Spleen (tissue), 11 donors: ENCODE data around the gene CASQ2. TPM values are rescaled to one million over a fixed set of nuclear protein-coding genes. Genes with fewer than 3 reads are reported as not detected.

Experiments used
- DNase-seq: peaks from one replicate; pipeline ENCODE4 v3.0.0-alpha.2; 2020
- H3K27ac ChIP-seq, 8 donors: fragments of 200-600 bp; sonication (generic) in 7 of 8; 1 replicate in 4 of 8; 2 replicates in 4 of 8; pipeline versions ENCODE4 v1.5.0 to v1.8.0; 2016 to 2021; ENCODE audit warnings: inconsistent platforms in 4 of 8, mild to moderate bottlenecking in 4 of 8, moderate library complexity in 1 of 8
- H3K27me3 ChIP-seq, 7 donors: fragments of 200-600 bp; sonication (generic) in 6 of 7; replicated peaks in 1 of 7; 1 replicate in 4 of 7; 2 replicates in 3 of 7; pipeline versions ENCODE4 v1.5.0 to v1.8.0; 2016 to 2021; ENCODE audit warnings: inconsistent platforms in 3 of 7, mild to moderate bottlenecking in 1 of 7
- H3K36me3 ChIP-seq, 6 donors: fragments of 200-600 bp; sonication (generic) in 5 of 6; 1 replicate in 4 of 6; 2 replicates in 2 of 6; pipeline versions ENCODE4 v1.5.0 to v1.8.0; 2016 to 2021; ENCODE audit warnings: inconsistent platforms in 2 of 6
- H3K4me1 ChIP-seq, 6 donors: fragments of 200-600 bp; sonication (generic) in 5 of 6; 1 replicate in 3 of 6; 2 replicates in 3 of 6; pipeline versions ENCODE4 v1.5.0 to v1.8.0; 2016 to 2021; ENCODE audit warnings: inconsistent platforms in 3 of 6
- H3K4me3 ChIP-seq, 8 donors: fragments of 200-600 bp; sonication (generic) in 7 of 8; 1 replicate in 4 of 8; 2 replicates in 4 of 8; pipeline versions ENCODE4 v1.5.0 to v1.8.0; 2016 to 2021; ENCODE audit warnings: inconsistent platforms in 4 of 8, mild to moderate bottlenecking in 4 of 8, moderate library complexity in 2 of 8
- H3K9me3 ChIP-seq, 8 donors: fragments of 200-600 bp; sonication (generic) in 7 of 8; 1 replicate in 4 of 8; 2 replicates in 4 of 8; pipeline versions ENCODE4 v1.5.0 to v1.8.0; 2016 to 2021; ENCODE audit warnings: inconsistent platforms in 4 of 8
- CTCF ChIP-seq, 11 experiments: fragments of 200-600 bp in 7 of 11; fragments of 450-650 bp in 4 of 11; sonication (generic) in 4 of 11; IDR thresholded peaks in 8 of 11; conservative IDR thresholded peaks in 3 of 11; 1 replicate in 7 of 11; 2 replicates in 4 of 11; pipeline versions ENCODE4 v1.4.0 to v1.8.0; 2016 to 2021; ENCODE audit warnings: antibody characterized with exemption in 11 of 11, inconsistent platforms in 4 of 11, mild to moderate bottlenecking in 1 of 11
- POLR2A ChIP-seq, 3 donors: fragments of 450-650 bp; IDR thresholded peaks; one replicate each; pipeline ENCODE4 v1.5.1; 2017; ENCODE audit warnings: antibody characterized with exemption in 3 of 3, mild to moderate bottlenecking in 1 of 3
- POLR2AphosphoS5 ChIP-seq, 3 donors: sonication (generic); formaldehyde crosslinking; IDR thresholded peaks; one replicate each; pipeline ENCODE4 v1.5.1; 2017; ENCODE audit warnings: antibody characterized with exemption in 3 of 3
- WGBS, 5 donors: extraction: QIAGEN DNeasy Blood & Tissue Kit in 3 of 5; methylation state at CpG; one replicate each; pipeline versions ENCODE4 v1.1.5 to v1.1.7; 2013 to 2018; 5-methylcytosine and 5-hydroxymethylcytosine counted together
- intact Hi-C: fragments of 100-400 bp; cut with DNase I; formaldehyde crosslinking; loops from one replicate; pipeline ENCODE4 v1.15.0; 2023; ENCODE audit warnings: low total_unique reads
- polyA plus RNA-seq, 3 donors: library from polyadenylated mRNA; stranded (reverse); fragments of 200-250 nt; gene quantifications; one replicate each; pipeline ENCODE4 v1.2.1, GENCODE V29; 2013
- total RNA-seq, 7 donors: library from RNA; depleted of rRNA in 3 of 7; stranded (reverse); fragments of >200 nt in 3 of 7; fragmentation: NEBNext Ultra II Directional in 4 of 7; extraction: Animal tissue kit (Norgen Biotek cat#: 25700) in 4 of 7; gene quantifications; one replicate each; pipeline versions ENCODE4 v1.1.0 to v1.2.1, GENCODE V29; 2016 to 2021
- donor health status: healthy with polysubstance abuse.
- donor health status: DM: no; HTN: no; CAD: no; lungs with moderate emphysema.
- donor health status: DM: no; HTN: no; CAD: no.
- donor health status: Bipolar disorder and iron deficiency.
- donor health status: healthy.
- donor health status: DM: no; HTN: no; CAD: no.
- donor health status: DM: yes; HTN: yes; CAD: no.

The CASQ2 gene
- total and polyA plus RNA-seq, 10 donors: 0.24 to 0.93 (median 0.51) TPM

- Histone ChIP-seq H3K9me3 (no peaks in the 10 kb centered on the region), H3K27me3 (no peaks in the 10 kb centered on the region), H3K4me1 (no peaks in the 10 kb centered on the region), H3K27ac (no peak overlapping the region), H3K4me3 (no peak overlapping the region), H3K36me3 (peaks cover 0 to 34% (median 7%) of the 10 kb centered on the region in 6 donors)
- DNase-seq: no peak
- intact Hi-C loops: no loop called here
- 92 to 95% (median 94%) methylated on average over 4 of the region's 4 CpGs for WGBS, 5 donors
- no peak for TF ChIP-seq CTCF (IDR thresholded peaks at IDR 0.05 in 8 of 11, conservative IDR thresholded peaks at IDR 0.05 in 3 of 11)
- no peak for TF ChIP-seq POLR2AphosphoS5 (IDR thresholded peaks at IDR 0.05)
- TF ChIP-seq POLR2A (IDR thresholded peaks at IDR 0.05): no peak
These were observed 85.7 kb downstream of the CASQ2 start for GRCh38 chr1:115682792-115683191.

GRCh38 chr1:115680730-115681111 is 87.8 kb downstream of the CASQ2 start:
- TF ChIP-seq POLR2A (IDR thresholded peaks at IDR 0.05): no peak
- TF ChIP-seq POLR2AphosphoS5 (IDR thresholded peaks at IDR 0.05): no peak
- no peak for TF ChIP-seq CTCF (IDR thresholded peaks at IDR 0.05 in 8 of 11, conservative IDR thresholded peaks at IDR 0.05 in 3 of 11)
- Histone ChIP-seq H3K27ac (no peak overlapping the region), H3K9me3 (no peaks in the 10 kb centered on the region), H3K4me1 (no peaks in the 10 kb centered on the region), H3K27me3 (no peaks in the 10 kb centered on the region), H3K4me3 (no peak overlapping the region), H3K36me3 (peaks cover 0 to 29% (median 6%) of the 10 kb centered on the region in 6 donors)
- WGBS, 5 donors: 95 to 97% (median 96%) methylated on average over 5 of the region's 5 CpGs
- intact Hi-C loops: no loop called here
- no peak for DNase-seq

GRCh38 chr1:115679141-115679611 is 89.3 kb downstream of the CASQ2 start:
- H3K27ac ChIP-seq: no peak overlapping the region
- no peaks in the 10 kb centered on the region for H3K27me3 ChIP-seq
- peaks cover 0 to 13% (median 0%) of the 10 kb centered on the region in 6 donors for H3K36me3 ChIP-seq
- H3K4me3 ChIP-seq: no peak overlapping the region
- WGBS, 5 donors: 69 to 93% (median 91%) methylated on average over 4 to 8 of the region's 8 CpGs
- intact Hi-C loops: no loop called here
- no peaks in the 10 kb centered on the region for H3K9me3 ChIP-seq
- no peaks in the 10 kb centered on the region for H3K4me1 ChIP-seq
- DNase-seq: no peak
- TF ChIP-seq POLR2AphosphoS5 (IDR thresholded peaks at IDR 0.05): no peak
- TF ChIP-seq CTCF (IDR thresholded peaks at IDR 0.05 in 8 of 11, conservative IDR thresholded peaks at IDR 0.05 in 3 of 11): no peak
- TF ChIP-seq POLR2A (IDR thresholded peaks at IDR 0.05): no peak

GRCh38 chr1:115678141-115678540 is 90.4 kb downstream of the CASQ2 start:
- Histone ChIP-seq H3K4me3 (no peak overlapping the region), H3K4me1 (no peaks in the 10 kb centered on the region), H3K27me3 (no peaks in the 10 kb centered on the region), H3K9me3 (no peaks in the 10 kb centered on the region), H3K36me3 (peaks cover 0 to 7% (median 0%) of the 10 kb centered on the region in 6 donors), H3K27ac (no peak overlapping the region)
- no peak for TF ChIP-seq POLR2A (IDR thresholded peaks at IDR 0.05)
- no peak for TF ChIP-seq CTCF (IDR thresholded peaks at IDR 0.05 in 8 of 11, conservative IDR thresholded peaks at IDR 0.05 in 3 of 11)
- no peak for TF ChIP-seq POLR2AphosphoS5 (IDR thresholded peaks at IDR 0.05)
- intact Hi-C loops: no loop called here
- WGBS, 5 donors: 69 to 87% (median 78%) methylated on average over 5 of the region's 5 CpGs
- no peak for DNase-seq
